ENCODE data around the gene YWHAQ. TPM values are rescaled to one million over a fixed set of nuclear protein-coding genes. Genes with fewer than 3 reads are reported as not detected.

Gene YWHAQ
- total RNA-seq, 3 donors from 2014 or later (not counting 1 experiment from before 2014, with no cell fraction given): 227 to 240 (median 238) TPM

- intact Hi-C loops (cut with micrococcal nuclease): no loop called here
- Histone ChIP-seq H3K27me3 (ENCODE audit: control insufficient read depth, insufficient read depth, low read length) (no peaks in the 10 kb centered on the region), H3K4me1 (ENCODE audit: control insufficient read depth, insufficient read depth, low read length) (peaks cover 3% of the 10 kb centered on the region), H3K9me3 (ENCODE audit: control insufficient read depth, insufficient read depth, low read length) (no peaks in the 10 kb centered on the region), H3K36me3 (ENCODE audit: control insufficient read depth, insufficient read depth, low read length) (no peaks in the 10 kb centered on the region), H3K27ac (ENCODE audit: low read length) (no peak overlapping the region), H3K4me3 (ENCODE audit: low read length) (no peak overlapping the region)
- DNase-seq (no peak), ATAC-seq (no peak)
- Mint-ChIP-seq H3K4me1 (peaks cover 9 to 16% of the 10 kb centered on the region in 2 donors), H3K9me3 (no peaks in the 10 kb centered on the region), H3K27me3 (ENCODE audit: low read depth in 2 of 2) (no peaks in the 10 kb centered on the region), H3K36me3 (no peaks in the 10 kb centered on the region), H3K27ac (no peak overlapping the region), H3K4me3 (no peak overlapping the region)
- no peak for TF ChIP-seq CTCF (IDR thresholded peaks at IDR 0.05)
- WGBS (ENCODE audit: insufficient coverage): 100% methylated on average over 1 of the region's 2 CpGs
These were observed 70.2 kb downstream of the YWHAQ start for GRCh38 chr2:9560628-9561027.

GRCh38 chr2:9558948-9559381 lies 71.8 kb downstream of the YWHAQ start:
- Mint-ChIP-seq H3K4me1 (peaks cover 25 to 33% of the 10 kb centered on the region in 2 donors), H3K36me3 (no peaks in the 10 kb centered on the region), H3K27me3 (ENCODE audit: low read depth in 2 of 2) (no peaks in the 10 kb centered on the region), H3K9me3 (no peaks in the 10 kb centered on the region), H3K27ac (peak overlapping the region; percentile 19 to 65), H3K4me3 (no peak overlapping the region)
- H3K9me3 ChIP-seq (ENCODE audit: control insufficient read depth, insufficient read depth, low read length): no peaks in the 10 kb centered on the region
- peaks cover 10% of the 10 kb centered on the region for H3K4me1 ChIP-seq (ENCODE audit: control insufficient read depth, insufficient read depth, low read length)
- no peaks in the 10 kb centered on the region for H3K27me3 ChIP-seq (ENCODE audit: control insufficient read depth, insufficient read depth, low read length)
- DNase-seq (no peak), ATAC-seq (no peak)
- H3K36me3 ChIP-seq (ENCODE audit: control insufficient read depth, insufficient read depth, low read length): no peaks in the 10 kb centered on the region
- WGBS (ENCODE audit: insufficient coverage): 87% methylated on average over 1 of the region's 1 CpG
- no peak for TF ChIP-seq CTCF (IDR thresholded peaks at IDR 0.05)
- H3K27ac ChIP-seq (ENCODE audit: low read length): no peak overlapping the region
- H3K4me3 ChIP-seq (ENCODE audit: low read length): no peak overlapping the region
- intact Hi-C loops (cut with micrococcal nuclease): loop anchor here (5.0 to 10.0 kb wide), 3 partner anchors 33 to 134 kb away; partner anchors contain the start of genes CPSF3 and ITGB1BP1

GRCh38 chr2:9556121-9556743 lies 74.6 kb downstream of the YWHAQ start:
- Histone ChIP-seq H3K36me3 (ENCODE audit: control insufficient read depth, insufficient read depth, low read length) (no peaks in the 10 kb centered on the region), H3K27ac (ENCODE audit: low read length) (peak overlapping the region; percentile 100), H3K4me1 (ENCODE audit: control insufficient read depth, insufficient read depth, low read length) (peaks cover 18% of the 10 kb centered on the region), H3K9me3 (ENCODE audit: control insufficient read depth, insufficient read depth, low read length) (no peaks in the 10 kb centered on the region), H3K4me3 (ENCODE audit: low read length) (peak overlapping the region; percentile 69), H3K27me3 (ENCODE audit: control insufficient read depth, insufficient read depth, low read length) (no peaks in the 10 kb centered on the region)
- Mint-ChIP-seq H3K4me3 (peak overlapping the region; percentile 98), H3K9me3 (no peaks in the 10 kb centered on the region), H3K36me3 (no peaks in the 10 kb centered on the region), H3K27me3 (ENCODE audit: low read depth in 2 of 2) (no peaks in the 10 kb centered on the region), H3K4me1 (peaks cover 46 to 59% of the 10 kb centered on the region in 2 donors), H3K27ac (peak overlapping the region; percentile 92 to 97)
- peak in 1 of 2 donors; percentile 45 for DNase-seq
- 0% methylated on average over 32 of the region's 32 CpGs for WGBS (ENCODE audit: insufficient coverage)
- TF ChIP-seq CTCF (IDR thresholded peaks at IDR 0.05): no peak
- intact Hi-C loops (cut with micrococcal nuclease): loop anchor here (5.0 to 10.0 kb wide), 3 partner anchors 36 to 131 kb away; partner anchors contain the start of genes CPSF3 and ITGB1BP1
- ATAC-seq: no peak

Data from natural killer cell (primary cell).